ENCODE measurements around the gene OSGEP.

Gene OSGEP

GRCh38 chr14:20485900-20486299 is 31.3 kb upstream of the OSGEP start:
- H3K4me1 ChIP-seq (ENCODE audit: insufficient read depth, low read length) = peaks cover 38% of the 10 kb centered on the region

GRCh38 chr14:20482382-20482781 is 27.8 kb upstream of the OSGEP start:
- Histone ChIP-seq H3K9me3 (ENCODE audit: control insufficient read depth, insufficient read depth, low read length) (no peaks in the 10 kb centered on the region), H3K36me3 (ENCODE audit: insufficient read depth, low read length) (peaks cover 9% of the 10 kb centered on the region; the same call in 1 of the 2 replicates), H3K4me1 (ENCODE audit: insufficient read depth, low read length) (peaks cover 13% of the 10 kb centered on the region), H3K9ac (ENCODE audit: low read depth, low read length) (no peak overlapping the region)

More at GRCh38 chr14:20485900-20486299, 31.3 kb upstream of the OSGEP start:
- no peaks in the 10 kb centered on the region for H3K9me3 ChIP-seq (ENCODE audit: control insufficient read depth, insufficient read depth, low read length)
- H3K36me3 ChIP-seq (ENCODE audit: insufficient read depth, low read length) = no peaks in the 10 kb centered on the region
- H3K9ac ChIP-seq (ENCODE audit: low read depth, low read length) = no peak overlapping the region

GRCh38 chr14:20478894-20479293 is 24.3 kb upstream of the OSGEP start:
- Histone ChIP-seq H3K9me3 (ENCODE audit: control insufficient read depth, insufficient read depth, low read length) (no peaks in the 10 kb centered on the region), H3K36me3 (ENCODE audit: insufficient read depth, low read length) (peaks cover 41% of the 10 kb centered on the region), H3K4me1 (ENCODE audit: insufficient read depth, low read length) (no peaks in the 10 kb centered on the region; the same call in 1 of the 2 replicates), H3K9ac (ENCODE audit: low read depth, low read length) (no peak overlapping the region)

- H3K4me1 ChIP-seq (ENCODE audit: insufficient read depth, low read length) = no peaks in the 10 kb centered on the region; the same call in 1 of the 2 replicates
- no peak overlapping the region for H3K9ac ChIP-seq (ENCODE audit: low read depth, low read length)
- H3K9me3 ChIP-seq (ENCODE audit: control insufficient read depth, insufficient read depth, low read length) = no peaks in the 10 kb centered on the region
- H3K36me3 ChIP-seq (ENCODE audit: insufficient read depth, low read length) = peaks cover 50% of the 10 kb centered on the region
Observed at GRCh38 chr14:20477211-20477876, 22.7 kb upstream of the OSGEP start.

- Histone ChIP-seq H3K36me3 (ENCODE audit: insufficient read depth, low read length) (peaks cover 55% of the 10 kb centered on the region), H3K9ac (ENCODE audit: low read depth, low read length) (no peak overlapping the region), H3K9me3 (ENCODE audit: control insufficient read depth, insufficient read depth, low read length) (no peaks in the 10 kb centered on the region), H3K4me1 (ENCODE audit: insufficient read depth, low read length) (peaks cover under 1% of the 10 kb centered on the region)
Observed at GRCh38 chr14:20476776-20477175, 22.2 kb upstream of the OSGEP start.

GRCh38 chr14:20472536-20473169 is 18.0 kb upstream of the OSGEP start:
- H3K36me3 ChIP-seq (ENCODE audit: insufficient read depth, low read length) = peaks cover 46% of the 10 kb centered on the region
- peaks cover 5% of the 10 kb centered on the region; the same call in 1 of the 2 replicates for H3K4me1 ChIP-seq (ENCODE audit: insufficient read depth, low read length)
- H3K9me3 ChIP-seq (ENCODE audit: control insufficient read depth, insufficient read depth, low read length) = no peaks in the 10 kb centered on the region
- H3K9ac ChIP-seq (ENCODE audit: low read depth, low read length) = no peak overlapping the region

GRCh38 chr14:20470603-20470901 is 15.9 kb upstream of the OSGEP start:
- H3K36me3 ChIP-seq (ENCODE audit: insufficient read depth, low read length) = peaks cover 29% of the 10 kb centered on the region
- H3K9ac ChIP-seq (ENCODE audit: low read depth, low read length) = peak overlapping the region; percentile 81
- H3K9me3 ChIP-seq (ENCODE audit: control insufficient read depth, insufficient read depth, low read length) = no peaks in the 10 kb centered on the region
- H3K4me1 ChIP-seq (ENCODE audit: insufficient read depth, low read length) = peaks cover 5% of the 10 kb centered on the region; the same call in 1 of the 2 replicates

GRCh38 chr14:20469890-20470602 is 15.4 kb upstream of the OSGEP start:
- Histone ChIP-seq H3K36me3 (ENCODE audit: insufficient read depth, low read length) (peaks cover 25% of the 10 kb centered on the region), H3K9me3 (ENCODE audit: control insufficient read depth, insufficient read depth, low read length) (no peaks in the 10 kb centered on the region), H3K4me1 (ENCODE audit: insufficient read depth, low read length) (peaks cover 5% of the 10 kb centered on the region; the same call in 1 of the 2 replicates), H3K9ac (ENCODE audit: low read depth, low read length) (peak overlapping the region; percentile 81)

- H3K36me3 ChIP-seq (ENCODE audit: insufficient read depth, low read length) = peaks cover 18% of the 10 kb centered on the region
- peaks cover 5% of the 10 kb centered on the region; the same call in 1 of the 2 replicates for H3K4me1 ChIP-seq (ENCODE audit: insufficient read depth, low read length)
- no peaks in the 10 kb centered on the region for H3K9me3 ChIP-seq (ENCODE audit: control insufficient read depth, insufficient read depth, low read length)
- peak within 1 kb of the TSS; percentile 81 for H3K9ac ChIP-seq (ENCODE audit: low read depth, low read length)
Observed at GRCh38 chr14:20469242-20469889, 14.8 kb upstream of the OSGEP start, which contains the start of gene PNP. PNP (plus strand) TSS chr14:20469406; CDS start chr14:20469525, 119 bp downstream.

GRCh38 chr14:20468764-20469241 is 14.2 kb upstream of the OSGEP start:
- H3K9me3 ChIP-seq (ENCODE audit: control insufficient read depth, insufficient read depth, low read length) = no peaks in the 10 kb centered on the region
- peaks cover 14% of the 10 kb centered on the region for H3K36me3 ChIP-seq (ENCODE audit: insufficient read depth, low read length)
- H3K9ac ChIP-seq (ENCODE audit: low read depth, low read length) = peak overlapping the region; percentile 81; the same call in 1 of the 2 replicates
- H3K4me1 ChIP-seq (ENCODE audit: insufficient read depth, low read length) = peaks cover 5% of the 10 kb centered on the region; the same call in 1 of the 2 replicates

- no peaks in the 10 kb centered on the region for H3K9me3 ChIP-seq (ENCODE audit: control insufficient read depth, insufficient read depth, low read length)
- peak within 1 kb of the TSS; percentile 61 for H3K9ac ChIP-seq (ENCODE audit: low read depth, low read length)
- peaks cover 19% of the 10 kb centered on the region for H3K36me3 ChIP-seq (ENCODE audit: insufficient read depth, low read length)
- peaks cover 10% of the 10 kb centered on the region for H3K4me1 ChIP-seq (ENCODE audit: insufficient read depth, low read length)
Observed at GRCh38 chr14:20461225-20462141, 6.9 kb upstream of the OSGEP start, which contains the start of gene PIP4P1. PIP4P1 (minus strand) TSS chr14:20461434; CDS start chr14:20461325, 109 bp downstream.

GRCh38 chr14:20460458-20461224 is 6.0 kb upstream of the OSGEP start:
- Histone ChIP-seq H3K4me1 (ENCODE audit: insufficient read depth, low read length) (peaks cover 10% of the 10 kb centered on the region), H3K9ac (ENCODE audit: low read depth, low read length) (peak overlapping the region; percentile 61; the same call in 1 of the 2 replicates), H3K9me3 (ENCODE audit: control insufficient read depth, insufficient read depth, low read length) (no peaks in the 10 kb centered on the region), H3K36me3 (ENCODE audit: insufficient read depth, low read length) (peaks cover 25% of the 10 kb centered on the region)

Data from ES-I3 (cell line).